Stimulated activated CD8-positive, alpha-beta memory T cell treated with anti-CD3 and anti-CD28 coated beads, Interleukin-7, amount 100 ng/mL, for 24 hours (primary cell): ENCODE data around the gene RPLP1.

Source experiments
- DNase-seq: peaks from one replicate; pipeline ENCODE4 v3.0.0-alpha.2; 2020; ENCODE audit warnings: low read depth

RPLP1 gene

GRCh38 chr15:69498282-69498681, 45.7 kb downstream of the RPLP1 start:
- DNase-seq: no peak

- no peak for DNase-seq
Observed at GRCh38 chr15:69498987-69499386, 46.4 kb downstream of the RPLP1 start.

DNA sequence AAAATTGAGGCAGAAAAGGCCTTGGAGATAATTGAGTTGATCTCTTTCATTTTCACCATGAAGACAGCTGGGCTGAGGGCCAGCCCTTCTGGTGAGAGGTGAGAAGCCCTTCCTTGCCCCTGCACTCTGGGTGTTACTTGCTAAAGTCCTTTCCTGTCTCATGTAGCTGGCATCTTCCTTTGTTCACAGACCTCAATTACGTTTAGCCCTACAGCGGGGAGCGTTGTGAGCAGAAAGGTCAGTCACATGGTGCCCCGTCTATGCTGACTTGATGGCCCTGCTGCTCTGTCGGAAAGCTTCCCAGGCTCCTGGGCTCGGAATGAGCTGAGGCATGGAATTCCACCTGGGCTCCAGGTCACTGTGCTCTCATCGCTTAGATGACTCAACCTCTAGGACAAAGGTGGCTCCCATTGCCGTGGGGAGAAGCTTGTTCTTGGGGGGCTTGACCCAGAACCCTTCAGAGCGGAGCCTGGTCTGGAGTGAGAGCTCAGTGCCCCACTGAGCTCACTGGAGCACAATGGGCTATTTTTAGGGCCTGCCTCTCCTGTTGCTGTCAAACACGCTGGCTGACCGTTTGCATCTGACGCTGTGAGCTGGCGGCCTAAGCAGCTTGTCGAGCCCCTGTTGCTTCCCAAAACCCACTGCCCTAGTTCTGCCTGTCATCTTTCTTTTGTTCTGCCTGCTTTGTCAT, 47.0 kb downstream of the RPLP1 start:
- DNase-seq: no peak

DNA sequence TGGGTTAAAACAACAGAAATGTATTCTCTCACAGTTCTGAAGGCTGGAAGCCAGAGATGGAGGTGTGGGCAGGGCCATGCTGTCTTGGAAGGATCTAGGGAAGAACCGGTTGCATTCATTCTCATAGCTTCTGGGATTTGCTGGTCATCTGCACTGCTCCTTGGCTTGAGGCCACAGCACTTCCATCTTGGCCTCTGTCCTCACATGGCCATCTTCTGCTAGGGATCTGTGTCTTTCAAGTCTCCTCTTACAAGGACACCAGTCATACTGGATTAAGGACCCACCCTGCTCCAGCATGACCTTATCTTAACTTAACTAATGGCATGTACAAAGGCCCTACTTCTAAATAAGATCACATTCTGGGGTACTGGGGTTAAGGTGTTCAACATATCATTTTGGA, 47.7 kb downstream of the RPLP1 start:
- DNase-seq: no peak

- no peak for DNase-seq
Observed at GRCh38 chr15:69501456-69501855, 48.8 kb downstream of the RPLP1 start.

GRCh38 chr15:69502470-69503045, 49.9 kb downstream of the RPLP1 start:
- no peak for DNase-seq

DNA sequence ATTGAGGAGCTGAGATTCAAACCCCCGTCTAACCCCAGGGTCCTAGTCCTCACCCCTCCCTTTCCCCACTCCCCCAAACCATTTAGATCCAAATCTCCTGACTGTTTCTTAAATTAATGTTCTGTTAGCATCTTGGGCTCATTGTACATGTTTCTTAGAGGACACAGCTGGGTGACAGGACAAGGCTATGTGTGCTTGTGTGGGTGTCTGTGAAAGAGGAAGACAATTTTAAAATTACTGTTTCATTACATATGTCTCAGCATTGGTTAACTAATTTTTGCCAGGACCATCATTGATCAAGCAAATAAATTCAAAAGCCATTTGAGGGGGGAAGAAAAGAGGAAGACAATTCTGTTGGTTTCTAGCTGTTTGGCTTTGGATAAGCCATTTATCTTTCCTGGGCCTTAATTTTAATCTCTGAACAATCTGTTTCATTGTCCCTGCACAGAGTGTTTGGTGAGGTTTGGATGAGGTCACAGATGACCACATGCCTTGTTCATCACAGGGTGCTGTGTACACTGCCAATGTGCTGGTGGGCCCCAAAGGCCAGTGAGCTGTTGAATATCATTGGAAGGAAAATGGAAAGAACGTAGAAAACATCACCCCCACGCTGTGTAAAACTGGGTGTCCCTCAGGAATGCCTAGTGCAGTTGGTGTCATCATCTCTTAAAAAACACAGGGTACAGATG, 51.9 kb downstream of the RPLP1 start:
- no peak for DNase-seq
